ENCODE data around the gene SKIC2. TPM values are rescaled to one million over a fixed set of nuclear protein-coding genes. Genes with fewer than 3 reads are reported as not detected.
"Not testable (repeated sequence)": the region's sequence is repeated elsewhere in the genome, so short reads cannot be mapped to it uniquely, and the experiment has no call there.

Gene SKIC2
- polyA plus RNA-seq, 4 donors: 51.4 to 171 (median 85.7) TPM

GRCh38 chr6:31968791-31969711 lies 10.1 kb downstream of the SKIC2 start:
- FAIRE-seq (no peak), DNase-seq (no peak)
- H3K4me3 ChIP-seq (ENCODE audit: low read depth in 1 of 3, low read length in 3 of 3): no peak overlapping the region
- no peaks in the 10 kb centered on the region for H3K9me3 ChIP-seq (ENCODE audit: control insufficient read depth in 2 of 2, insufficient read depth in 1 of 2, low read depth in 1 of 2, low read length in 1 of 2)
- no peak overlapping the region for H3K27ac ChIP-seq (ENCODE audit: low read depth in 1 of 3, low read length in 2 of 3)
- peaks cover 17 to 73% (median 31%) of the 10 kb centered on the region in 3 donors for H3K36me3 ChIP-seq (ENCODE audit: control insufficient read depth in 3 of 3, insufficient read depth in 2 of 3, low read depth in 1 of 3, low read length in 3 of 3)
- WGBS, 3 donors: 86 to 90% (median 87%) methylated on average over 23 of the region's 23 CpGs
- no peaks in the 10 kb centered on the region for H3K27me3 ChIP-seq (ENCODE audit: control insufficient read depth in 3 of 3, insufficient read depth in 3 of 3, low read length in 3 of 3)
- peaks cover 2 to 19% (median 7%) of the 10 kb centered on the region in 3 donors for H3K4me1 ChIP-seq (ENCODE audit: control insufficient read depth in 3 of 3, insufficient read depth in 2 of 3, low read depth in 1 of 3, low read length in 2 of 3)

- H3K9me3 ChIP-seq (ENCODE audit: control insufficient read depth in 2 of 2, insufficient read depth in 1 of 2, low read depth in 1 of 2, low read length in 1 of 2): no peaks in the 10 kb centered on the region
- no peaks in the 10 kb centered on the region for H3K27me3 ChIP-seq (ENCODE audit: control insufficient read depth in 3 of 3, insufficient read depth in 3 of 3, low read length in 3 of 3)
- no peak for FAIRE-seq
- no peak overlapping the region for H3K4me3 ChIP-seq (ENCODE audit: low read depth in 1 of 3, low read length in 3 of 3)
- peaks cover 15 to 68% (median 29%) of the 10 kb centered on the region in 3 donors for H3K36me3 ChIP-seq (ENCODE audit: control insufficient read depth in 3 of 3, insufficient read depth in 2 of 3, low read depth in 1 of 3, low read length in 3 of 3)
- WGBS, 3 donors: 77 to 81% (median 78%) methylated on average over 17 of the region's 17 CpGs
- peaks cover 2 to 19% (median 7%) of the 10 kb centered on the region in 3 donors for H3K4me1 ChIP-seq (ENCODE audit: control insufficient read depth in 3 of 3, insufficient read depth in 2 of 3, low read depth in 1 of 3, low read length in 2 of 3)
- DNase-seq: no peak
- H3K27ac ChIP-seq (ENCODE audit: low read depth in 1 of 3, low read length in 2 of 3): no peak overlapping the region
Measured at GRCh38 chr6:31969712-31970603, 11.0 kb downstream of the SKIC2 start.

GRCh38 chr6:31970604-31971271 lies 11.8 kb downstream of the SKIC2 start:
- no peak for FAIRE-seq
- H3K4me3 ChIP-seq (ENCODE audit: low read depth in 1 of 3, low read length in 3 of 3): peak overlapping the region in 2 of 3 donors; percentile 64 to 77
- 63 to 79% (median 72%) methylated on average over 14 to 18 of the region's 18 CpGs for WGBS, 3 donors
- DNase-seq: no peak
- H3K4me1 ChIP-seq (ENCODE audit: control insufficient read depth in 3 of 3, insufficient read depth in 2 of 3, low read depth in 1 of 3, low read length in 2 of 3): peaks cover 2 to 19% (median 7%) of the 10 kb centered on the region in 3 donors
- peak overlapping the region; percentile 69 to 99 (median 94) for H3K27ac ChIP-seq (ENCODE audit: low read depth in 1 of 3, low read length in 2 of 3)
- peaks cover 13 to 65% (median 29%) of the 10 kb centered on the region in 3 donors for H3K36me3 ChIP-seq (ENCODE audit: control insufficient read depth in 3 of 3, insufficient read depth in 2 of 3, low read depth in 1 of 3, low read length in 3 of 3)
- H3K9me3 ChIP-seq (ENCODE audit: control insufficient read depth in 2 of 2, insufficient read depth in 1 of 2, low read depth in 1 of 2, low read length in 1 of 2): no peaks in the 10 kb centered on the region
- H3K27me3 ChIP-seq (ENCODE audit: control insufficient read depth in 3 of 3, insufficient read depth in 3 of 3, low read length in 3 of 3): no peaks in the 10 kb centered on the region

- H3K4me1 ChIP-seq (ENCODE audit: control insufficient read depth in 3 of 3, insufficient read depth in 2 of 3, low read depth in 1 of 3, low read length in 2 of 3): peaks cover 2 to 19% (median 7%) of the 10 kb centered on the region in 3 donors
- FAIRE-seq (no peak), DNase-seq (no peak)
- 9 to 24% (median 12%) methylated on average over 29 of the region's 29 CpGs for WGBS, 3 donors
- peaks cover 6 to 58% (median 24%) of the 10 kb centered on the region in 3 donors for H3K36me3 ChIP-seq (ENCODE audit: control insufficient read depth in 3 of 3, insufficient read depth in 2 of 3, low read depth in 1 of 3, low read length in 3 of 3)
- peak overlapping the region; percentile 69 to 99 (median 94) for H3K27ac ChIP-seq (ENCODE audit: low read depth in 1 of 3, low read length in 2 of 3)
- no peaks in the 10 kb centered on the region for H3K27me3 ChIP-seq (ENCODE audit: control insufficient read depth in 3 of 3, insufficient read depth in 3 of 3, low read length in 3 of 3)
- H3K4me3 ChIP-seq (ENCODE audit: low read depth in 1 of 3, low read length in 3 of 3): peak overlapping the region; percentile 64 to 77 (median 66)
- no peaks in the 10 kb centered on the region for H3K9me3 ChIP-seq (ENCODE audit: control insufficient read depth in 2 of 2, insufficient read depth in 1 of 2, low read depth in 1 of 2, low read length in 1 of 2)
Measured at GRCh38 chr6:31971279-31971992, 12.5 kb downstream of the SKIC2 start.

GRCh38 chr6:31971993-31972708 lies 13.2 kb downstream of the SKIC2 start, which contains the start of gene DXO:
Gene DXO (minus strand): TSS chr6:31972138. CDS start chr6:31971675, 463 bp downstream.
- Histone ChIP-seq H3K4me3 (ENCODE audit: low read depth in 1 of 3, low read length in 3 of 3) (peak within 1 kb of the TSS; percentile 64 to 77 (median 66)), H3K4me1 (ENCODE audit: control insufficient read depth in 3 of 3, insufficient read depth in 2 of 3, low read depth in 1 of 3, low read length in 2 of 3) (peaks cover 2 to 19% (median 7%) of the 10 kb centered on the region in 3 donors), H3K9me3 (ENCODE audit: control insufficient read depth in 2 of 2, insufficient read depth in 1 of 2, low read depth in 1 of 2, low read length in 1 of 2) (peaks cover 0 to 3% of the 10 kb centered on the region in 2 donors), H3K27ac (ENCODE audit: low read depth in 1 of 3, low read length in 2 of 3) (peak within 1 kb of the TSS; percentile 69 to 99 (median 94)), H3K27me3 (ENCODE audit: control insufficient read depth in 3 of 3, insufficient read depth in 3 of 3, low read length in 3 of 3) (no peaks in the 10 kb centered on the region), H3K36me3 (ENCODE audit: control insufficient read depth in 3 of 3, insufficient read depth in 2 of 3, low read depth in 1 of 3, low read length in 3 of 3) (peaks cover 1 to 55% (median 19%) of the 10 kb centered on the region in 3 donors)
- FAIRE-seq: no peak
- WGBS, 3 donors: 0 to 1% (median 0%) methylated on average over 58 to 62 of the region's 62 CpGs
- DNase-seq: peak; percentile 98 to 100

GRCh38 chr6:31972709-31973350 lies 13.9 kb downstream of the SKIC2 start:
- H3K9me3 ChIP-seq (ENCODE audit: control insufficient read depth in 2 of 2, insufficient read depth in 1 of 2, low read depth in 1 of 2, low read length in 1 of 2): peaks cover 0 to 3% of the 10 kb centered on the region in 2 donors
- H3K27me3 ChIP-seq (ENCODE audit: control insufficient read depth in 3 of 3, insufficient read depth in 3 of 3, low read length in 3 of 3): no peaks in the 10 kb centered on the region
- peak overlapping the region; percentile 64 to 77 (median 66) for H3K4me3 ChIP-seq (ENCODE audit: low read depth in 1 of 3, low read length in 3 of 3)
- 5 to 7% (median 5%) methylated on average over 19 of the region's 19 CpGs for WGBS, 3 donors
- DNase-seq: no peak
- H3K4me1 ChIP-seq (ENCODE audit: control insufficient read depth in 3 of 3, insufficient read depth in 2 of 3, low read depth in 1 of 3, low read length in 2 of 3): peaks cover 2 to 19% (median 7%) of the 10 kb centered on the region in 3 donors
- peak overlapping the region; percentile 69 to 99 (median 94) for H3K27ac ChIP-seq (ENCODE audit: low read depth in 1 of 3, low read length in 2 of 3)
- no peak for FAIRE-seq
- H3K36me3 ChIP-seq (ENCODE audit: control insufficient read depth in 3 of 3, insufficient read depth in 2 of 3, low read depth in 1 of 3, low read length in 3 of 3): peaks cover 1 to 48% (median 16%) of the 10 kb centered on the region in 3 donors

GRCh38 chr6:31976065-31976464 lies 17.1 kb downstream of the SKIC2 start:
- not testable (repeated sequence) for H3K27ac ChIP-seq (ENCODE audit: low read depth in 1 of 3, low read length in 2 of 3); H3K4me3 ChIP-seq (ENCODE audit: low read depth in 1 of 3, low read length in 3 of 3); FAIRE-seq; DNase-seq; H3K9me3 ChIP-seq (ENCODE audit: control insufficient read depth in 2 of 2, insufficient read depth in 1 of 2, low read depth in 1 of 2, low read length in 1 of 2); H3K27me3 ChIP-seq (ENCODE audit: control insufficient read depth in 3 of 3, insufficient read depth in 3 of 3, low read length in 3 of 3)
- H3K4me1 ChIP-seq (ENCODE audit: control insufficient read depth in 3 of 3, insufficient read depth in 2 of 3, low read depth in 1 of 3, low read length in 2 of 3): peaks cover 0 to 17% (median 4%) of the 10 kb centered on the region in 3 donors
- peaks cover 0 to 31% (median 0%) of the 10 kb centered on the region in 3 donors for H3K36me3 ChIP-seq (ENCODE audit: control insufficient read depth in 3 of 3, insufficient read depth in 2 of 3, low read depth in 1 of 3, low read length in 3 of 3)
- 93 to 97% (median 97%) methylated on average over 7 to 30 of the region's 30 CpGs for WGBS, 3 donors
